Esophagus muscularis mucosa (tissue), 4 donors: ENCODE measurements around the gene FRMD4A. TPM values are rescaled to one million over a fixed set of nuclear protein-coding genes. Genes with fewer than 3 reads are reported as not detected.
A peak's percentile ranks its signal among the peaks of the same experiment; 100 is the strongest.
"Not testable (repeated sequence)": the region's sequence is repeated elsewhere in the genome, so short reads cannot be mapped to it uniquely, and the experiment has no call there.

Experiments
- DNase-seq: peaks from one replicate; pipeline ENCODE4 v3.0.0-alpha.2; 2017; ENCODE audit errors: extremely low spot score
- H3K27ac ChIP-seq, 4 donors: fragments of 200-600 bp; sonication (generic); replicated peaks in 1 of 4; 1 replicate in 3 of 4; 2 replicates in 1 of 4; pipeline ENCODE4 v1.5.1; 2016 to 2019; ENCODE audit warnings: mild to moderate bottlenecking in 1 of 4
- H3K27me3 ChIP-seq, 4 donors: fragments of 200-600 bp; sonication (generic); one replicate each; pipeline versions ENCODE4 v1.5.1 to v1.6.0; 2016 to 2019
- H3K36me3 ChIP-seq, 4 donors: fragments of 200-600 bp; sonication (generic); one replicate each; pipeline ENCODE4 v1.5.1; 2016 to 2019
- H3K4me1 ChIP-seq, 4 donors: fragments of 200-600 bp; sonication (generic); one replicate each; pipeline ENCODE4 v1.5.1; 2016 to 2019
- H3K4me3 ChIP-seq, 4 donors: fragments of 200-600 bp; sonication (generic); 1 replicate in 2 of 4; 2 replicates in 2 of 4; pipeline ENCODE4 v1.5.1; 2016 to 2019; ENCODE audit warnings: mild to moderate bottlenecking in 4 of 4, moderate library complexity in 1 of 4
- H3K9me3 ChIP-seq, 4 donors: fragments of 200-600 bp; sonication (generic); 1 replicate in 3 of 4; 2 replicates in 1 of 4; pipeline ENCODE4 v1.5.1; 2016 to 2019
- CTCF ChIP-seq, 3 experiments: fragments of 200-600 bp in 2 of 3; fragments of 450-650 bp in 1 of 3; sonication (generic) in 2 of 3; IDR thresholded peaks; one replicate each; pipeline ENCODE4 v1.5.1; 2017 to 2019; ENCODE audit warnings: antibody characterized with exemption in 3 of 3, mild to moderate bottlenecking in 2 of 3, moderate library complexity in 1 of 3
- EP300 ChIP-seq: sonication (generic); formaldehyde crosslinking; IDR thresholded peaks from one replicate; pipeline ENCODE4 v1.6.1; 2017; ENCODE audit warnings: antibody characterized with exemption
- POLR2A ChIP-seq: fragments of 450-650 bp; IDR thresholded peaks from one replicate; pipeline ENCODE4 v1.6.1; 2017; ENCODE audit warnings: antibody characterized with exemption, moderate library complexity, mild to moderate bottlenecking, low read depth
- POLR2AphosphoS5 ChIP-seq, 2 donors: sonication (generic); formaldehyde crosslinking; IDR thresholded peaks; one replicate each; pipeline ENCODE4 v1.6.1; 2017; ENCODE audit warnings: antibody characterized with exemption in 2 of 2
- WGBS: methylation state at CpG from one replicate; pipeline ENCODE4 v1.1.5; 2018; 5-methylcytosine and 5-hydroxymethylcytosine counted together
- intact Hi-C: fragments of 100-400 bp; cut with DNase I; formaldehyde crosslinking; loops from one replicate; pipeline ENCODE4 v1.15.1; 2023
- total RNA-seq, 4 donors: library from RNA; depleted of rRNA; stranded (reverse); fragments of >200 nt; gene quantifications; one replicate each; pipeline versions ENCODE4 v1.1.0 to v1.2.1, GENCODE V29; 2016

FRMD4A gene
- total RNA-seq, 4 donors from 2014 or later: 17.0 to 28.8 (median 21.8) TPM

- no peaks in the 10 kb centered on the region for H3K9me3 ChIP-seq
- no peak overlapping the region for H3K4me3 ChIP-seq
- TF ChIP-seq CTCF (IDR thresholded peaks at IDR 0.05): no peak
- TF ChIP-seq POLR2AphosphoS5 (IDR thresholded peaks at IDR 0.05): no peak
- no peak for TF ChIP-seq POLR2A
- TF ChIP-seq EP300: no peak
- no peaks in the 10 kb centered on the region for H3K36me3 ChIP-seq
- intact Hi-C loops: no loop called here
- WGBS: 60% methylated on average over 13 of the region's 13 CpGs
- H3K27me3 ChIP-seq: no peaks in the 10 kb centered on the region
- no peak overlapping the region for H3K27ac ChIP-seq
- DNase-seq: no peak
- H3K4me1 ChIP-seq: peaks cover 0 to 9% (median 6%) of the 10 kb centered on the region in 4 donors
Measured at GRCh38 chr10:14240253-14241189, 90.2 kb downstream of the FRMD4A start.

- peak; percentile 2 for DNase-seq
- H3K9me3 ChIP-seq, H3K36me3 ChIP-seq, H3K4me3 ChIP-seq, H3K27me3 ChIP-seq, intact Hi-C loops, H3K27ac ChIP-seq, H3K4me1 ChIP-seq: not testable (repeated sequence)
- WGBS: 91% methylated on average over 3 of the region's 3 CpGs
Measured at GRCh38 chr10:14238659-14239058, 92.1 kb downstream of the FRMD4A start.

- DNase-seq: peak; percentile 53
- Histone ChIP-seq H3K4me3 (no peak overlapping the region), H3K4me1 (peaks cover 0 to 4% (median 3%) of the 10 kb centered on the region in 4 donors), H3K36me3 (no peaks in the 10 kb centered on the region), H3K27me3 (no peaks in the 10 kb centered on the region), H3K9me3 (no peaks in the 10 kb centered on the region), H3K27ac (no peak overlapping the region)
- TF ChIP-seq EP300: no peak
- TF ChIP-seq CTCF (IDR thresholded peaks at IDR 0.05): no peak
- no peak for TF ChIP-seq POLR2AphosphoS5 (IDR thresholded peaks at IDR 0.05)
- TF ChIP-seq POLR2A: no peak
- intact Hi-C loops: no loop called here
- WGBS: 78% methylated on average over 6 of the region's 6 CpGs
Measured at GRCh38 chr10:14236341-14236740, 94.4 kb downstream of the FRMD4A start.

- Histone ChIP-seq H3K4me3 (no peak overlapping the region), H3K27me3 (no peaks in the 10 kb centered on the region), H3K4me1 (no peaks in the 10 kb centered on the region), H3K9me3 (no peaks in the 10 kb centered on the region), H3K36me3 (no peaks in the 10 kb centered on the region), H3K27ac (no peak overlapping the region)
- TF ChIP-seq EP300 (no peak), POLR2A (no peak), CTCF (IDR thresholded peaks at IDR 0.05) (no peak), POLR2AphosphoS5 (IDR thresholded peaks at IDR 0.05) (no peak)
- intact Hi-C loops: no loop called here
- DNase-seq: peak; percentile 57
- 88% methylated on average over 11 of the region's 11 CpGs for WGBS
Measured at GRCh38 chr10:14235566-14236195, 95.0 kb downstream of the FRMD4A start.

GRCh38 chr10:14233566-14233965, 97.2 kb downstream of the FRMD4A start:
- Histone ChIP-seq H3K27ac (no peak overlapping the region), H3K4me3 (no peak overlapping the region), H3K9me3 (no peaks in the 10 kb centered on the region), H3K36me3 (no peaks in the 10 kb centered on the region), H3K4me1 (no peaks in the 10 kb centered on the region), H3K27me3 (no peaks in the 10 kb centered on the region)
- intact Hi-C loops: no loop called here
- peak; percentile 42 for DNase-seq
- 85% methylated on average over 4 of the region's 4 CpGs for WGBS
- TF ChIP-seq POLR2A (no peak), POLR2AphosphoS5 (IDR thresholded peaks at IDR 0.05) (no peak), EP300 (no peak), CTCF (IDR thresholded peaks at IDR 0.05) (no peak)

GRCh38 chr10:14228798-14229197, 101.9 kb downstream of the FRMD4A start:
- 77% methylated on average over 3 of the region's 3 CpGs for WGBS
- H3K36me3 ChIP-seq, H3K9me3 ChIP-seq, H3K4me3 ChIP-seq, H3K27me3 ChIP-seq, intact Hi-C loops, H3K27ac ChIP-seq, DNase-seq, H3K4me1 ChIP-seq: not testable (repeated sequence)
